HG02798 (cell line): ENCODE measurements around the gene NUDT3.

Experiments
- ATAC-seq: cut with Tn5 transposase; IDR thresholded peaks from one replicate; pipeline ENCODE4 v1.9.1; 2021; ENCODE audit warnings: mild to moderate bottlenecking; ENCODE audit not compliant: unreplicated experiment, poor library complexity

The NUDT3 gene

DNA sequence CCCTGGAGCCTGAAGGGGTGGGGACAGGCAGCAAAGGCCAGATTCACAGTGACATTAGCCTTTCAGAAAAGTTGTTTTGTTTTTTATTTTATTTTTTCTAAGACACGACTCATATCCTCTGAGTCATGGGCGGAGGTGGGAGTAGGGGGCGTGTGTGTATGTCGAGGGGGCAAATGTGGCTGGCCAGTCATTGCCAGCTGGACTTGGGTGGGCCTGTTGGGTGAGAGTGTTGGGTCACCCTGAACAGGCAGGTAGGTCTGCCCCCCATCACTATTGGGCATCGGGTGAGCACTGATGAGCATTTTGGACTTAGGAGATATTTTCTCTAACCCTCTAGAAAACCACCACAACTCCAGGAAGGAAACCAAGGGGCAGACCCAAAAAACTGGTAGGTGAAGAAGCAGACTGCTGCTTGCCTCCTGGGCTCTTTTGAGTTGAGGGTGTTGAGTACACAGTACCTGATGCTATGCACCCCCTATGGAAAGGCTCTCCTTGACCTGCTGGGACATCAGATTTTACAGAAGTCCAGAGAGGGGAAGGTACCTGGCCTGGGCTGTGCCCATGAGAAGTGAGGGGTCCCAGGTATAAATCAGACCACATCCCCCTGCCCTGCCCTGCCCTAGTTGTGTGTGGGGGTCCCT is 149.2 kb downstream of the NUDT3 start:
- ATAC-seq: no peak

DNA sequence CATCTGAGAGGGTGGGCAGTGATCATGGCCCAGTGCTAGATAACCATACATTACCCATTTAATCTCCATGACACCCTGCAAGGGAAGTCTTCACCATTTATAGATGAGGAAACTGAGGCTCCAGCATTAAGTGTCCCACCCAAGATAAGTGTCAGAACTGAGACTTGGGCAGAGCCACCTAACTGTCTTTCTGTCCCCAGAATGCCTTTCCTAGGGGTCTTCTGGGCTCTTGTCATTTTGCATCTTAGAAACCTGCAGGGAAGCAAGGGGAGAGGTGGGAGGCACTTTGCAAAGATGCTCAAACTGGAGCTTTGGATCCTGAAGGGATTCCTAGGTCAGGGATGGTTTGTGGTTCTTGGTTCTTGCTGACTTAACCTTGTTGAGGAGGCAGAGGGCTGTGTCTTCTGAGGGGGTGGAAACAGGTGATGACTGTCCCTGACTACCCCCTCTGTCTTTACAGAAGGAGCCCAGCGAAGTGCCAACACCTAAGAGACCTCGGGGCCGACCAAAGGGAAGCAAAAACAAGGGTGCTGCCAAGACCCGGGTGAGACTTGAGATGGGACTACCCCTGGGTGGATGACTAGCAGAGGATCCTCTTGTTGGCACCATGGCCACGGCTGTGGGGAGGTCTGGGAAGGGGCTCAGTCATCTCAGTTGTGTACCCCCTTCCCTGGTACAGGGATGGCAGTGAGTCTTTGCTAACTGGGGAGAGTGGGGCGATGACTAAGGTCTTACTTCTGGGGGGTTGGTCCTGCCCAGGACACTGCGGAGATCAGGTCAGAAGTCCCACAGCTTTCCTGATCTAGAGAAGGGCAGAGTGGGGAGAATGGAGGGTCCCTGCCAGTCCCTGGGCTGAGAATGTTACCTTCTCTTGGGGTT is 150.0 kb downstream of the NUDT3 start:
- no peak for ATAC-seq

DNA sequence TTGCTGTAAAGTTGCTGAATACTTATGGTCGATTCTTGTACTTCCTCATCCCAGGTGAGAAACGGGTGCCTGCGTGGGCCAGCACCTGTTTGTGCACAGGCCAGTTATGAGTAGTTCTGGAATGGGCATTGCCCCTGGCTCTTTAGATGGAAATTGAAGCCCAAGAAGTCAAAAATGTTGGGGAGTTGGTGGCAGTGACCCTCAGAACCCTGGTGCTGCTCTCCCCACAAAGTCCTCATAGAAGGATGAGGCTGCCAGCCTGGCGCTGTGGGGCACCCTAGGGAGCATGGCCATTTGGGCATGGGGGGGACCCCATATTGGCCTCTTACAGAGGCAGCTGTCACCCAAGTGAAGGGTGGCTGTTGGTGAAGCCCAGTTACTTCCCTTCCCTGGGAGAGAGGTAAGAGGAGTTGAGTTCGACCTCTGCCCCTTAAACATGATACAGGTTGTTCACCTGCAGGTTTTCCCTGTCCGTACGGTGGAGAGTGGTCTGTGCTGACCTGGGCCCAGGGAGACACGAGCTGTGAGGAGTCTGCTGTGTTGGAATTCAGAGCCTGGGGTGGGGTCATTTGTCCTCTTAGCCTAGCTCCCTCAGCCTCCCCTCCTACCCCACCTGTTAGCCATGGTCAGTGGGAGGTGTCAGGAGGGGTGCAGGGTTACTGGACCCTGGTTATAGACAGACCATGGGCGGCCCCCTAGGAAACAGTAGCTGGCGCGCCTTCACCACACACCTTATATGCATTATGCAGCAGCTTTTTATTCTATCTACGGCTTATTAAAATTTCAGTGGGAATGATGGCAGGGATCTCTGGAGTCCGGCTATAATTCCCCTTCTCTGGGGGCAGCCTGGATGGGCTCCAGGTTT is 150.9 kb downstream of the NUDT3 start:
- no peak for ATAC-seq

DNA sequence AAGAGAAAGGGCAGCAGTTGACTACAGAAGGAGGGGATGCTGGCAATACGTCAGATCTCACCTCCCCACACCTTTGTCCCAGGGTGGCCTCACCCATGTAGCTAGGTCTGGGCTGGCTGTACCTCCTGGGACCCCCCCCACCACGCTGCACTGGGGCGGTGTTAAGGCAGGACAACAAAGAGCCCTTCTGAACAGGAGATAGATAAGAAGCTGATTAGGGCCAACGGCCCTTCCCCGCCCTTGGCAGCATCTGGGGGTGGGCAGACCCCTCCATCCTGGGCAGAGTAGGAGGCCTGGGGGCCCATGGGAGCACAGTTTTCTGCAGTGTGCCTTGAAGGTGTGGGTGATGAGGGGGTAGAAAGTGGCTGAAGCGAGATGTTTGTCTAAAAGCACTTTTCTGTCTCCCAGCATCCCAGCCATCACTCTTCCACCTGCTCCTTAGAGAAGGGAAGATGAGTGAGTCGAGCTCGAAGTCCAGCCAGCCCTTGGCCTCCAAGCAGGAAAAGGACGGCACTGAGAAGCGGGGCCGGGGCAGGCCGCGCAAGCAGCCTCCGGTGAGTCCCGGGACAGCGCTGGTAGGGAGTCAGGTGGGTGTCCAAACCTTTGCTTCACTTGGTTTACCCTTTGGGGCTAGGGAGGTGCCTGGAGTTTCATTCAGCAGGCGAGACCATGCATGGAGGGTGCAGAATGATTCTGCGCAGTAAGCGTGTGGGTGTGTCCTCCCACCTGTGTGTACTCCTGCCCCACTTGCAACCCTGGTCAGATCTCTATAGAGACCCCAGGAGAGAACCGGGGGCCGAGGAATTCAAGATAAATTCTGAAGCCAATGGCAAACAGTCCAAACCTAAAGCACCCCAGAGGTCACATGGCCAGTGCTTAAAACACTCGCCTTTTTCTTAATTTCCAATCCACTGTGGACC is 151.9 kb downstream of the NUDT3 start:
- no peak for ATAC-seq

DNA sequence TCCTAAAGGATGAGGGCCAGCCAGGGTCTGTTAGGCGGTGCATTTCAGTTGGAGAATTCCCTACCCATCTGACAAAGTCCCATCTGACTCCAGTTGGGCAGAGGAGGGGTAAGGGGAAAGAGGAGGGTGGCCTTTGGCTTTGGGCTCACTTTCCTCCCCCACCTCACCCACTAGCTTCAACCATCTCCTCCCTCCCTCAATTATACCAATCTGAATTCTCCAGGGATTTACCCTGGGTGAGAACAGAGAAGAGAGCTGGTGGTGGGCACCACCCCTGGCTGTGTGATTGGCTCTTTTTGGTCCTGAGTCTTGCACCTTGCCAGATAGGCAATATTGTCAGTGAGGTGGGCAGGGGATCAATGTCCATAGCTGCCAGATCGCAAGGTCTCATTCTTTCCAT is 152.6 kb downstream of the NUDT3 start:
- ATAC-seq: no peak

DNA sequence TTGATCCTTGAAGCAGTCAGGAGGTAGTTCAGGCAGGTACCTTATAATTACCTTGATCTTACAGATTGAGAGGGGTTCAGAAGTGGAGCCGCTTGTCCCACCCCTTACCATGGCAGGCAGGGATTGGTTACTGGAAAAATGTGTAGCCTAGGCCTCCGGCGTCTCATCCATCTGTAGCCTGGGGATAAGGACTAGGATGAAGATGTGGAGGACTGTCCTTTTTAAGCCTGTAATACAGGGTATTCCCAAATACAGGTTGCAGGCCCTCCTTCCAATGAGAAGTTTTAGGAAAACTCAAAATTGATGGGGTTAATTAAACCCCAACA is 153.0 kb downstream of the NUDT3 start:
- no peak for ATAC-seq

DNA sequence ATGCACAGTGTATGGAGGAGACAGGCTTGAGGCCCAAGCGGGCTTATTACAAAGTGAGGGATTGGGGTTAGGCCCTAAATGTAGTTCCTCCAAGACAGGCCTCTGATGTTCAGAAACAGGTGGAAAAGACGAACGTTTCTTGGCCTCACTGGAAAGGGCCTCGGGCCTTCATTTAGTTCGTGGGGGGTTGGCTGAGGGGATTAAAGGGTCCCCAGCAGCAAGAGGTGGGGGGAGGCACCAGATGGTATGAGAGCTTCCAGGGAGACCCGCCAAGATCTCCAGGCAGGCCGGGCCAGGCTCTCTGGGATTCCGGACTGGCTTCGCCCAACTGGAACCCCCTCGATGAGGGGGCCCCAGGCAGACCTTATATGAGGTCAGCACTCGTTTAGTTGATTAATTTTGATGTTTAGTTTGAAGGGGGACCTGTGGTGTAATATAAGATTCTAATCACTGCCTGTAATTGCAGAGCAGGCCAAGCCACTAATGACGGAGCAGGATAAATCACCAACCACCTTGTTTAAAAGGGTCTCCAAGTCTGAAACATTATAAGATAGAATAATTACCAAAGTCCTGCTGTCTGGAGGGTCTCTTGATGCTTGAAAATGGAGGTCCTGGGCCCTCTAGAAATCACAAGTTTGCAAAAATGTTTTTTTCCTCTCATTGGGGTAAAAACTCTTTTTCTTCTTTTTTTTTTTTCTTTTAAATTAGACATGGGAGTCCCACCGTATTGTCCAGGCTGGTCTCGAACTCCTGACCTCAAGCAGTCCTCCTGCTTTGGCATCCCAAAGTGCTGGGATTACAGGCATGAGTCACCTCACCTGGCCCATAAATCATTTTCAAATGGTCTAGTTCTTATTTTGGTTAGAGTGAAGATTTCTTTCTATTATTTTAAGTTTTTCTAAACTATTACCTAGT is 153.6 kb downstream of the NUDT3 start:
- ATAC-seq: no peak

DNA sequence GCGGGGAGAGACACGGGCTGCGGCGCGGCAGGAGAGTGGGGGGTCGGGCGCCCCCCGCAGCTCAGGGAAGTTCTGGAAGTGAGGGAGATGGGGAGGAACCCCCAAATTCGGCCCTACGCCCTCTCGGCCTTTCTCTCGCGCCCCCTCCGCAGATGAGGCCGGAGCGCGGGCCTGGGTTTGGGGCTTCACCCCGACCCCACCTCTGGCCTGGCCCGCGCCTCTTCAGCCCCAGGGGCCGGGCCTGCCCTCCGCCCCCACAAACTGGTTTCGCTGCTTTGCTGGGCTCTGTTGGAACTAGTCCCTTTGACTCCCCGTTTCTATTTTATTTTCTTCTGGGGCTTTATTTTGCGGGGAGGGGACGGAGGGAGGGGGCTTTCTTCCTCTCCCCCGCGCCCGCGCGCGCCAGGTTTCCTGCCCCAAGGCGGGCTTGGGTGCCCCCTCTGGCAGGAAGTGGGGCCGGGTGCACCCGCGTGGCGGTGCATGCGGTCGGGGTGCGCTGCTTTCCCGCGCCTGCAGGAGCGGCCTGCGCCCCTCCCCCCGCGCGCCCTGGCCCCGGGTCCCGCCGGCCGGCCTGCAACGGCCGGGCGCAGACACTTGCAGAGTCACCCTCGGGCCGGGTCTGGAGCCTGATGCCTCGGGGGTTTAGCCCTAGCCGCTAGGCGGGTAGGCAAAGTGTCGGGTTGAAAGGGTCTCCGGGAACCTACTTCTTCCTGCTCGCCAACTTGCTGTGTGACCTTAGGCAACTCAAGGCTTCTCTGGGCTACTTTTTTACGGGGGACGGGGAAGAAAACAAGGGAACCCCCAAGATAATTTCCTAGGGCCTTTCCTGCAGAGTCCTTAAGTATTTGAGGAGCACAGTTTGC is 154.5 kb downstream of the NUDT3 start:
- ATAC-seq: no peak

DNA sequence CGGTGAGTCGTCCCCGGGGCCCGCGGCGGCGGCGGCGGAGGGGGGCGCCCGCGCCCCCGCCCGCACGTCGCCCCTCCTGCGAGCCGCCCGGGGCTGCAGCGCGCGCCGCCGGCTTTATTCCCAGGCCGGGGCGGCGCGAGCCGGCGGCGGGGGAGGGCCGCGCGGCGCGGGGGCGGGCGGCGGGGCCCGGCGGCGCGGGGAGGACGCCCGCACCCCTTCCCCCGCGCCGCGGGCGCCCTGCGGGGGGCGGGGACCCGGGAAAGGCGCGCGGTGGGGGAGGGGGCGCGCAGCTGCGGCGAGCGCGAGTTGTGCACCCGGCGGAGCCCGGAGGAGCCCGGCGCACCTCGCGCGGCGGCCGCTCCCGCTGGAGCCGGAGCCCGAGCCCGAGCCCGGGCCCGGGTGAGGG is 155.2 kb downstream of the NUDT3 start:
- peak; percentile 10 for ATAC-seq

DNA sequence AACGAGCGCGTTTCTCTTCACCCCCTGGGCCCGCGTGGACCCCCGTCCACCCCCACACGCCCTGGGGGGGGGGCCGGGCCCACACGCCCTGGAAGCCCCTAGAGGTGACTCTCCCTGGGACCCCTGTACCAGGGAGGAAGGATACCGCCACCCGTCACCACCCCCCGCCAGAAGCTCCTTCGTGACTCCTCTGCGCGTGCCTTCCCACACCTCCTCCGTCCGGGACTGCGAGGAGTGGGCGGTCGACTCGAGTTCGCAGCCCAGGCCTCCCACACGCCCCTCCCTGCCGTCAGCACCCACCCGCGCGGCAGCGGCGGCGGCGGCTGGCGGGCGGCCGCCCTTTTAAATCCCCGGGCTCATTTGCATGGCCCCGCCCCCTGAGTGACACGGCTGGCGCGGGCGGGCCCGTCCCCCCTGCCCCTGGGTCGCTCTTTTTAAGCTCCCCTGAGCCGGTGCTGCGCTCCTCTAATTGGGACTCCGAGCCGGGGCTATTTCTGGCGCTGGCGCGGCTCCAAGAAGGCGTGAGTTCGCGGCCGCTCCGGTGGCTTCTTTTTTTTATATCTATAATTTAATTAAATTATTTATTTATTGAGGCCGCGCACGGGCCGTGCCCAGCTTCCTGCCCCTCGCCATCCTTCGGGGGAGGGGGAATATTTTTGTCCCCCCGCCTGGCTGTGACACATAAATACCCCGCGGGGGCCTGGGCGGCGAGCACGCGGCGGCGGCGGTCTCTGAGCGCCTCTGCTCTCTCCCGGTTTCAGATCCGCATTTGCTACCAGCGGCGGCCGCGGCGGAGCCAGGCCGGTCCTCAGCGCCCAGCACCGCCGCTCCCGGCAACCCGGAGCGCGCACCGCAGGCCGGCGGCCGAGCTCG is 155.8 kb downstream of the NUDT3 start, which contains the start of gene HMGA1:
Gene HMGA1, plus strand, starts transcription at position 431 of the 873 bp plus-strand sequence. CDS start 3,908 bp downstream, outside the sequence.
- ATAC-seq: peak; percentile 69

DNA sequence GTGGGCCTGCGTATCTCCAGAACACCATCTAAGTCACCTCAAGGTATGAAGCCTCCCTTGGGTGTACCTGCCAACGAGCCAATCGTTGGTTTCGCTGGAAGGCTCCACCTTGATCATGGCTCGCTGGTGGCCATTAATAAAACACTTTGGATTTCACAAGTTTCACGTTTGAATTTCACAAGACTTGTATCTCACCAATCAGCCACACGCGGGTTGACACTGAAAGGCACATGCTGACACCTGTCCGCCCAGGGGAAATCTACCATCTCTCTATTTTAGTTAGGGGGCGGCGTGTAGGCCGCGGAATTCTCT is 156.4 kb downstream of the NUDT3 start:
- no peak for ATAC-seq

DNA sequence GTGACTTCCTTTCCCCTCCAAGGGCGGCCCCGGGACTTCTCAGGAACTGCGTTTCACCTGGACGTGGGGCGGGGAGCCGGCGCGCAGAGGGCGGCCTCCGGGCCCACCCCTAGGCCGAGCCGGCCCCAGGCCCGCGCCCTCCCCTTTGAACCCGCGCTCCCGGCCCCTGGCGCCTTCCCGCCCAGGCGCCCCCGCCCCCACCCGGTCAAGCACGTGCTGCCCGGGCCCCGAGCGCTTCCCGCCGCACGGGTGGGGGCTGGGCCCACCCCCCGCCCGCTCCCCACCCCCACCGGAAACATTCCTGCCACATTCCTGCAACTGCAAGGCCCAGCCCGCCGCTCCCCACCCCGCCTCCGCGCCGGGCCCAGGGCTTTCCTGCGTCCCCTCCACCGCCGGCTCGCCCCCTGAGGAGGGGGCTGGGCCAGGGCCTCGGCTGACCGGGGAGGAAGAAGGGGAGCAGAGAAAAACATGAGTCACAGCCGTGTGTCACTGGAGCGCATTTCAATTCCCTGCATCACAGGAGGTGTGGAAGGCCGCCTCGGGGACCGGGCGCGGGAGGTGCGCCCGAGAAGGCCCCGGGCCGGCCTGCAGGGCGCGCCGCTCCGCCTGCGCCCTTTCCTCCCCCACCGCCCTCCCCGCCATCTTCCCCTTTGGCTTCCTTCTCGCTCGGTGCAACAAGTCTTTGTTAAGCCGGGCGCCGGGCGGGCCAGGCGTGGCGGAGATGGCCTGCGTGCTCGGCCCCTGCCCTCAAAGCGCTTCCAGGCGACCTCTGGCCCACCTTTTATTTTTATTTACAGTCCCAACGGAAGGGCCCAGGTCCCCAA is 156.9 kb downstream of the NUDT3 start:
- ATAC-seq: no peak

DNA sequence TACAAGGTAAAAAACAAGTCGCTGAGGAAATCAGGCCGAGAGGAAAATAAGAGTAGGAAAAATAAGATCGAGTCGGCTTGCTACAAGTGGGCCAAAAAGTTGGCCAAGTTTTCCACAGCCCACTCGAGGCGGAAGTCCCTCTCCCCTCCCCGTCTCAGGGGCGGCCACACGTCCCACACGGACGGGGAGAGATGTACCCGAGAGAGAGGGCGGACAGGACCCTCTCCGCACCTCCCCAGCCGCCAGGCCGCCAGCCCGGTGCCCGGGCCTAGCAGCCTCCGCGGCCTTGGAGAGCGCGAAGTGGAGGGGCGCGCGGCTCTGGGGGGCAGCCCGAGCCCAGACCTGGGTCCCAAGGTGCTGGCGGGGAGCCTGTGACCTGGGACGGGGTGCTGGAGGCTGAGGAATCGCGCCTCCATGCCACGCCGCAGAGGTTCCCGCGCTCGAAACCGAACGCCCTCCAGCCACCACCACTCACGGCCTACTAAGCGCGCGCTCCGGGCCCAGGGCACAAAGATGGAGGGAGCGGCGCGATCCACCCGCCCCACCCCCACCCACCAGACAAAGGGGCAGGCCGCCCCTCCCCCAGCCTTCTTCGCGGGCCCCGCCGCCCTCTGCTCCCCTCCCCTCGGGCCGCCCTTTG is 157.7 kb downstream of the NUDT3 start:
- ATAC-seq: no peak

DNA sequence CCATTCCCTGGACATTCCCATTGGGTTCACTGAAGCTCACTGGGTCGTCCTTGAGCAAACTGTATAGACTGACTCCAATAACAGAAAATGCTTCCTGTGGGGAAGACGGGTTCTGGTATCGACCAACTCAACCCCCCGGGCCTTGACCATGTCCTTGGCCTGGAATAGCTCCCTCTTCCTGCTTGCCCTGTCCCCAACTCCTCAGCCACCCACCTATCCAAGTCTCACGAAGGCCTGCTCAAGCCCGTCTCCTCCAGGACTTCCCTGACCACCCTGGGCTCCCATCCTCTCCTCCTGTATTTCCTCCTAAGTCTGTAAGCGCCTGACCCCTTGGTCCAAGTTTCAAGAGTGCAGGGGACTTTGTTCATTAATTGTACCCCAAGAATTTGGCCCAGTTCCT is 158.6 kb downstream of the NUDT3 start:
- no peak for ATAC-seq

DNA sequence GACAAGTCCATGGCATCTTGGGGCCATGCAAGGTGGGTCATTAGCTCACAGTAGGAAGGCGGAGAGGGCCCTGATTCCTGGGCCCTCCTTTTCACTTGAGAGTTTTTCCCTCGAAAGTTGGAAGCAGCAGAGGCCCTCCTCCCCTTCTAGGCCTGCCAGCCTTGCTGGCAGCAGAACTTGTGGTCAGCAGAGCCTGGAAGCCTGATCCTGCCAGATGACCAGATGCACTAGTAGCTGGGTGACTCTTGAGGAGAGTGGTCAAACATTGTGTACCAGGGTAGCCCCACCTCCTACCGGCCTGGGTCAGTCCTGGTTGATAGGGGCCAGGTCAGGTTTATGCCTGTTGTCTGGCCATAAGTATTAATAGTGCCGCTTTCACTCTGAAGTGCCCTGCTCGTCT is 159.6 kb downstream of the NUDT3 start:
- no peak for ATAC-seq
